GM19328 (cell line): ENCODE results near the gene PXYLP1.

Experiments used
- ATAC-seq: cut with Tn5 transposase; IDR thresholded peaks from one replicate; pipeline ENCODE4 v1.9.1; 2021; ENCODE audit warnings: mild to moderate bottlenecking, moderate library complexity; ENCODE audit not compliant: unreplicated experiment

PXYLP1 gene

DNA sequence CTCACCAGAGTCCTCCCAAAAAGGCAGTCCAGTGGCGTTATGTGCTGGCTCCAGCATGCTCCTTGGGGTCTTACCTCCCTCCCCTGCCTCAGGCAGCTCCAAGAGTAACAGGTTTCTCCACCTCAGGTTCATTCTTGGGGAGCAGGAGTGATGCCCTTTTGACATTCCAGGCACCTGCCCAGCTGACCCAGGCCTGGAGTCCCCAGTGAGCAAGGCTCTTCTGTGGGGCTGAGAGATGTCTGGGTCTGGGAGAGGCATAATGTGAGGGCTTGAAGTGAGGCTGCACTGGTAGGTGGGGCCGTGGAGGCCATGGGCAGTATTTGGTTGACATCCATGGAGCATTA lies 15.3 kb downstream of the PXYLP1 start:
- no peak for ATAC-seq

GRCh38 chr3:141248064-141248463 lies 16.4 kb downstream of the PXYLP1 start:
- no peak for ATAC-seq

GRCh38 chr3:141249041-141249440 lies 17.4 kb downstream of the PXYLP1 start:
- ATAC-seq, result no peak

- no peak for ATAC-seq
Measured at GRCh38 chr3:141250342-141250741, 18.7 kb downstream of the PXYLP1 start.

DNA sequence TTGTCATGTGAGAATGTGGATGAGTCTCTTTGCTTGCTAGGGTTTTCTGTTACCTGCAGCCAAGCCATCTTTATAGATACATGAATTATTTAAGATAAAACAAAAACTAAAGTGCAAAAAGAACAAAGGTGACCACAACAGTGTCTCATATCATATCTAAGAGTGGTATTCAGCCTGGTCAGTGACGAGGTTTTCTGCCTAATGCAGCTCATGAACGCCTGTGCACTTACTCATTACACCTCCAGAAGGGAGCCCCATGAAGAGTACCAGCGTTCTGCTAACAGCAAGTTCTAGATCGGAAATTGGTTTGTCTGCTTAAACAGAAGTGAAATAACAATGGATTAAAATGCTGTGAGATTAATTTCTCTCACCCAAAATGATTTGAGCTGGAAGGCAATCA lies 19.2 kb downstream of the PXYLP1 start:
- ATAC-seq, result no peak

DNA sequence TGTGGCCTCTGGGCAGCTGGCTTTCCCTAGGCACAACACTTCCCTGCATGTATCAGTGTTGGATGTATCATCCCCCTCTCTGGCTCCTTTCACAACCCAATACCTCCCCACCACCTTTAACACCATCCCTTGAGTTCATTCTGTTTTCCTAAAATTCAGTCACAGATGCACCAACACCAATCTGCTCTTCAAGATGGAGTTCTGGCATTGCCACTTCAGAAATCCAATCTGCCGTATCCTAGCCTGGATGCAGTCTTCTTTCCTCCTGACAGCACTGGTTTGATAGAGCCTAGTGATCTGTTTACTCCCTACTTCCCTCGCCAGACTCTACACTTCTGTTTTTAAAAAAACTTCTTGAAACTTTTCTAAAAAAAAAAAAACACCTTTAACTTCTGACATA lies 21.7 kb downstream of the PXYLP1 start:
- ATAC-seq, result no peak

DNA sequence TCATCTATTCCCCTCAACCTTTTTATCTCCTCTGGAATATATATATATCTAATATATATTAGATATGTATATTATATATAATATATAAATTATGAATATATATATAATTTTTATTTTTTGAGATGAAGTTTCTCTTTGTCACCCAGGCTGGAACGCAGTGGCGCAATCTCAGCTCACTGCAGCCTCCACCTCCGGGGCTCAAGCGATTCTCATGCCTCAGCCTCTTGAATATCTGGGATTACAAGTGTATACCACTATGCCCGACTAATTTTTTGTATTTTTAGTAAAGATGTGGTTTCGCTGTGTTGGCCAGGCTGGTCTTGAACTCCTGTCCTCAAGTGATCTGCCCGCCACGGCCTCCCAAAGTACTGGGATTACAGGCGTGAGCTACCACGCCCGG lies 22.2 kb downstream of the PXYLP1 start:
- no peak for ATAC-seq

- ATAC-seq, result no peak
Measured at GRCh38 chr3:141255137-141255845, 23.7 kb downstream of the PXYLP1 start.

DNA sequence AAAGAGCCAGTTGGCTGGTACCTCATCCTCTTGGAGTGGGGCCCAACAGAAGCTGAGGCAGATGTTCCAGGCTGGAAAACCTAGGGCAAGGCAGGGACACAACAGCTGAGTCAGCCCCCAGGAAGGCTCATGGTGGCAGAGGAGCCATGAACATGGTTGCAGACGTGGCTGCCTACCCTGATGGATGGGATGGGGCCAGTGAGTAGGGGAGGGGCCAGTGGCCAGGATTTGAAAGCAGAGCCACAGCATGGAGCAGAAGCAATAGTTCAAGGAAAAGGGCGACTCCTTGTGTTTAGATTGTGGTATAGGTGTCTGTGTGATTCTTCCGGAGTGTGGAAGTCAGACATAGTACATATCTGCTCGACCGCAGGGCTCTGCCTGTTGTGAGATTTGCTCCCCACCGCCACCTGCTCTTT lies 24.2 kb downstream of the PXYLP1 start:
- ATAC-seq, result no peak

DNA sequence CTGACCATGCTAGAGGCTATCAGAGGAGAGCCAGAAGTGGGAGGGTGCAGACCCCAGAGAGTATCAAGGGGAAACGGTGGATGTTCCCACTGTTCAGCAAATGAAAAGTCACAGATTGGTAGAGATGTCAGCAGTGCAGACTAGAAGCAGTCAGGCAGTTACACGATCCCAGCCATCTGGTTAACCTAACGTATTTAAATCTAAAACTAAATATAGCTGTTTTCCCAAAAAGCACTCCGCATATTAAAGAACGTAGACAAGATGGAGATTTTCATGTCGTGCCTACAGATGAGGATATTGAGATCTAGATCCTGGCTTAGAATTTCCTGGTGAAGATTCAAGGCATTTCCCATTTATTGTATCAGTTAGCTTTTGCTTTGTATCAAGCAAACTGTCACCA lies 25.2 kb downstream of the PXYLP1 start:
- ATAC-seq, result no peak

GRCh38 chr3:141257961-141258360 lies 26.3 kb downstream of the PXYLP1 start:
- no peak for ATAC-seq

GRCh38 chr3:141258973-141259372 lies 27.3 kb downstream of the PXYLP1 start:
- ATAC-seq, result no peak

- no peak for ATAC-seq
Measured at GRCh38 chr3:141259821-141260629, 28.4 kb downstream of the PXYLP1 start.

- no peak for ATAC-seq
Measured at GRCh38 chr3:141260630-141260927, 29.0 kb downstream of the PXYLP1 start.

- ATAC-seq, result no peak
Measured at GRCh38 chr3:141261472-141262307, 30.1 kb downstream of the PXYLP1 start.

GRCh38 chr3:141262308-141262705 lies 30.7 kb downstream of the PXYLP1 start:
- no peak for ATAC-seq

DNA sequence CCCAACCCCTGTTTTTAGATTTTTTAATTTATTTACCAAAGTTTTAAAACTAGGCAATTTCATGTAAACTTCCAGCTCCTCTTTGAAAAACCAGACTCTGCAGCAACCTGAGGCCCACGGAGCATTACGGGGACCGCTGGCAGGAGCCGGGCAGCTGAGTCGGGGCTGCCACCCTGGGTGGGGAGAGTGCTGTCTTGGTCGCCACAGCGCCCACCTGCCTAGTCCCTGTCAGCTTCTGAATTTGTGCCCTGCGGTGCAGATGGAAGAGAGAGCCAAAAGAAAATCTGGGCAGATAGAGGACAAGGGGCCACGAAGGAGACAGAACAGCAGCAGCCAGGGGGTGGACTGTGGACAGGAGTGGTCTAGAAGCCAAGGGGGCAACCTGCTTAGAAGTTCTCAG lies 34.6 kb downstream of the PXYLP1 start:
- ATAC-seq, result no peak

- peak; percentile 72 for ATAC-seq
Measured at GRCh38 chr3:141266797-141267555, 35.4 kb downstream of the PXYLP1 start.

DNA sequence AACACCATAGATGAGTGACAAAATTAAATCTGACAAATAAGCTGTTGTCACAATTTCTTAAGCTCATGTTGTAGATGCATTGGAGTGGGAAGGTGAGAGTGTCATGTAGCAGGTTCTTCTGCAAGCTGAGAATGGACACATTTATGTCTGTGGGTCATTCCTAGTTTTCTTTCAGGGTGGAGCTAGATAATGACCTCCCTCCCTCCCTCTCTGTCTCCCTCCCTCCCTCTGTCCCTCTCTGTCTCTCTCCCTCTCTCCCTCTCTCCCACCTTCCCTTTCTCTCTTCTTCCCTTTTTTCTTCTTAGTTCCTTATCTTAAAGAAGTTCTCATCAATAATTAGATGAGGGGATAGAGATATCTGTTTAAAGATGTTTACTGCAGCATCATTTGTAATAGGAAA lies 36.0 kb downstream of the PXYLP1 start:
- no peak for ATAC-seq

DNA sequence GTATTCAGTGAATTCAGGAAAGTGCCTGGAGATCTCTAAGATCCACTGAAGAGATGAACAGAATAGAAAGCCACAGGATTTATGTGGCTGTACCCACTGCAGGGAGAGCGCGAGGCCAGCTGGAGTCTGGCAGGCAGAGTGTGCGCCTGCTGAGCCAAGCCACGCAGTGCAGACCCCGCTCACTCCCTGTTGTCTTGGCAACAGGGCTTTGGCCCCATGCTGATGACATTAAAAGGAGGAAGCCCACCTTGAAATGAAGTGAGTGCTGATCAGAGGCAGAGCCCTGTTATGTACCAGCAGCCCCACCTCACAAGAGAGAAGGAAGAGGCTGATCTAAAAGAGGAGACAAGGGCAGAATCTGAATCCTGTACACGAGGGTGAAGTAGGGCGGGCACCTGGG lies 36.7 kb downstream of the PXYLP1 start:
- ATAC-seq, result no peak

DNA sequence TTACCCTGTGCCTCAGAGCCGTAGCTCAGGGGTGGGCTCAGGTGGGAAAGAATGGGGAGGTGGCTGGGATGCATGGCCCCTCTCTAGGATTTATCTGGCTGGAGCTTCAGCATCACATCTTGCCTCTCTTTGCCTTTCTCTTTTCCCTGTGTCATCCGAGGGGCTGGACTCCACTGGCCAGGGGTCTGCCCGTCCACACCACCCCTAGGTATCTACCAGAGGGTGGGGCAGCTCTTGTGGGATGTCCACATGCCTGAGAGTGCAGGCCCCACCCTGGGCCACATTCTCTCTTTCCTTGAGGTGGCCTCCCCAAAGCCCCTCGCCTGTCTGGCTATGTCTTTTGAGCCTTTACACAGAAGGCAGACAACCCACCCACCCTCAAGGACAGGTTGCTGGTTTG lies 37.2 kb downstream of the PXYLP1 start:
- no peak for ATAC-seq
